Heart left ventricle (tissue), 16 donors: ENCODE results near the gene GRAMD4. TPM values are rescaled to one million over a fixed set of nuclear protein-coding genes. Genes with fewer than 3 reads are reported as not detected.

Experiments used
- ATAC-seq, 4 donors: fragments of 200-7000 bp; cut with Tn5 transposase; one replicate each; pipeline ENCODE4 v1.9.1; 2020 to 2022; ENCODE audit warnings: moderate library complexity in 4 of 4, mild to moderate bottlenecking in 3 of 4, moderate number of reproducible peaks in 1 of 4
- DNase-seq, 5 donors: peaks; one replicate each; pipeline ENCODE4 v3.0.0-alpha.2; 2020
- H3K27ac ChIP-seq, 12 donors: fragments of 200-600 bp; sonication (generic) in 4 of 12; one replicate each; pipeline versions ENCODE4 v1.5.0 to v1.8.0; 2016 to 2022; ENCODE audit warnings: mild to moderate bottlenecking in 2 of 12
- H3K27me3 ChIP-seq, 9 donors: fragments of 200-600 bp; sonication (generic) in 2 of 9; one replicate each; pipeline versions ENCODE4 v1.5.1 to v1.8.0; 2016 to 2022; ENCODE audit warnings: mild to moderate bottlenecking in 3 of 9
- H3K36me3 ChIP-seq, 9 donors: fragments of 200-600 bp; sonication (generic) in 2 of 9; one replicate each; pipeline versions ENCODE4 v1.5.0 to v1.8.0; 2018 to 2022; ENCODE audit warnings: mild to moderate bottlenecking in 2 of 9
- H3K4me1 ChIP-seq, 12 donors: fragments of 200-600 bp; sonication (generic) in 4 of 12; one replicate each; pipeline versions ENCODE4 v1.5.0 to v1.8.0; 2016 to 2022; ENCODE audit warnings: mild to moderate bottlenecking in 3 of 12
- H3K4me3 ChIP-seq, 12 donors: fragments of 200-600 bp; sonication (generic) in 4 of 12; one replicate each; pipeline versions ENCODE4 v1.5.0 to v1.8.0; 2017 to 2022; ENCODE audit warnings: mild to moderate bottlenecking in 9 of 12, moderate library complexity in 4 of 12
- H3K9me3 ChIP-seq, 12 donors: fragments of 200-600 bp; sonication (generic) in 4 of 12; one replicate each; pipeline versions ENCODE4 v1.5.0 to v1.8.0; 2016 to 2022; ENCODE audit warnings: mild to moderate bottlenecking in 1 of 12
- CTCF ChIP-seq, 12 donors: fragments of 200-600 bp; sonication (generic) in 4 of 12; IDR thresholded peaks; one replicate each; pipeline versions ENCODE4 v1.5.0 to v1.8.0; 2018 to 2022; ENCODE audit warnings: antibody characterized with exemption in 12 of 12, mild to moderate bottlenecking in 5 of 12
- POLR2A ChIP-seq, 2 donors: fragments of 450-650 bp; IDR thresholded peaks; one replicate each; pipeline ENCODE4 v1.6.1; 2017; ENCODE audit warnings: antibody characterized with exemption in 2 of 2, mild to moderate bottlenecking in 2 of 2, moderate library complexity in 2 of 2
- WGBS, 4 donors: extraction: QIAGEN DNeasy Blood & Tissue Kit in 2 of 4; methylation state at CpG; one replicate each; pipeline versions ENCODE4 v1.1.5 to v1.1.7; 2013 to 2018; 5-methylcytosine and 5-hydroxymethylcytosine counted together
- intact Hi-C, 10 donors: fragments of 100-400 bp; cut with DNase I; formaldehyde crosslinking; loops; one replicate each; pipeline versions ENCODE4 v1.11.1 to v1.14.2; 2022
- polyA plus RNA-seq, 2 donors: library from polyadenylated mRNA; stranded (reverse); fragments of 200-250 nt; gene quantifications; one replicate each; pipeline ENCODE4 v1.2.3, GENCODE V29; 2013
- total RNA-seq, 9 donors: library from RNA; depleted of rRNA in 2 of 9; stranded (reverse); fragments of >200 nt in 2 of 9; fragmentation: NEBNext Ultra II Directional in 3 of 9; extraction: Animal tissue kit (Norgen Biotek cat#: 25700) in 3 of 9; gene quantifications; one replicate each; pipeline versions ENCODE4 v1.1.0 to v1.2.4, GENCODE V29; 2016 to 2023
- donor health status: ischemic (EF 13 %, LVEDD 7.1; RV severe dilation, severe dysfunction).
- donor health status: healthy with polysubstance abuse.
- donor health status: DM: no; HTN: yes; CAD: no.
- donor health status: DM: no; HTN: no; CAD: no.
- donor health status: ischemic (EF 25% LVEDD 6.9; RV normal size, moderate dysfunction).
- donor health status: ischemic (EF 25% LVEDD 5.7; RV mildly dilated, moderate dysfunction).
- donor health status: healthy.
- donor health status: DM: yes; HTN: yes; CAD: no.
- donor health status: ischemic (EF 35%, LVEDD 5.7; RV mildly dilated, moderate dysfunction).
- donor health status: nonischemic (EF 11% LVEDD 7.7; RV severe dilation, severe dysfunction).
- donor health status: DM: yes; HTN: yes; CAD: no.
- donor health status: PGD.
- donor health status: ischemic (EF 29% LVEDD 5.4; RV normal size, mild dysfunction).
- donor health status: nonischemic (EF 23%, LVEDD 6.1; RV moderate dilation, normal function).

Gene GRAMD4
- total and polyA plus RNA-seq, 11 donors = 22.4 to 122 (median 63.1) TPM

- Histone ChIP-seq H3K4me3 (no peak overlapping the region), H3K36me3 (peaks cover 0 to 78% (median 56%) of the 10 kb centered on the region in 9 donors), H3K27ac (peak overlapping the region; percentile 75 to 93 (median 84)), H3K9me3 (no peaks in the 10 kb centered on the region), H3K27me3 (no peaks in the 10 kb centered on the region), H3K4me1 (peaks cover 11 to 70% (median 54%) of the 10 kb centered on the region in 12 donors)
- intact Hi-C loops = loop anchor here in 8 of 10 donors (2.0 to 5.0 kb wide), 6 partner anchors 34 to 124 kb away; partner anchors contain the start of gene CERK (in 2 of the 8)
- 42 to 50% (median 45%) methylated on average over 26 to 33 of the region's 33 CpGs for WGBS, 4 donors
- ATAC-seq (peak; percentile 54 to 79 (median 60)), DNase-seq (peak; percentile 66 to 83 (median 71))
- TF ChIP-seq POLR2A (IDR thresholded peaks at IDR 0.05) (no peak), CTCF (IDR thresholded peaks at IDR 0.05) (no peak)
Measured at GRCh38 chr22:46686221-46687047, 66.2 kb downstream of the GRAMD4 start.

- H3K4me3 ChIP-seq = no peak overlapping the region
- no peaks in the 10 kb centered on the region for H3K27me3 ChIP-seq
- H3K4me1 ChIP-seq = peaks cover 11 to 67% (median 54%) of the 10 kb centered on the region in 12 donors
- peak in 1 of 4 donors; percentile 0 for ATAC-seq
- H3K36me3 ChIP-seq = peaks cover 0 to 84% (median 62%) of the 10 kb centered on the region in 9 donors
- intact Hi-C loops = loop anchor here in 8 of 10 donors (2.0 to 5.0 kb wide), 6 partner anchors 35 to 125 kb away; partner anchors contain the start of gene CERK (in 2 of the 8)
- TF ChIP-seq CTCF (IDR thresholded peaks at IDR 0.05) (no peak), POLR2A (IDR thresholded peaks at IDR 0.05) (no peak)
- WGBS, 4 donors = 61 to 86% (median 67%) methylated on average over 10 to 15 of the region's 15 CpGs
- DNase-seq = peak in 1 of 5 donors; percentile 50
- H3K9me3 ChIP-seq = no peaks in the 10 kb centered on the region
- peak overlapping the region in 11 of 12 donors; percentile 11 to 93 (median 84) for H3K27ac ChIP-seq
Measured at GRCh38 chr22:46687048-46687444, 66.9 kb downstream of the GRAMD4 start.

- peaks cover 11 to 65% (median 54%) of the 10 kb centered on the region in 12 donors for H3K4me1 ChIP-seq
- DNase-seq = peak in 1 of 5 donors; percentile 32
- H3K9me3 ChIP-seq = no peaks in the 10 kb centered on the region
- WGBS, 4 donors = 80 to 90% (median 84%) methylated on average over 12 to 15 of the region's 15 CpGs
- H3K27ac ChIP-seq = peak overlapping the region in 11 of 12 donors; percentile 11 to 93 (median 84)
- peaks cover 0 to 84% (median 64%) of the 10 kb centered on the region in 9 donors for H3K36me3 ChIP-seq
- ATAC-seq = no peak
- TF ChIP-seq POLR2A (IDR thresholded peaks at IDR 0.05) (no peak), CTCF (IDR thresholded peaks at IDR 0.05) (no peak)
- no peak overlapping the region for H3K4me3 ChIP-seq
- H3K27me3 ChIP-seq = no peaks in the 10 kb centered on the region
- intact Hi-C loops = loop anchor here in 8 of 10 donors (2.0 to 5.0 kb wide), 6 partner anchors 35 to 125 kb away; partner anchors contain the start of gene CERK (in 2 of the 8)
Measured at GRCh38 chr22:46687460-46687859, 67.3 kb downstream of the GRAMD4 start.

GRCh38 chr22:46688949-46689348 is 68.8 kb downstream of the GRAMD4 start:
- WGBS, 4 donors = 42 to 71% (median 65%) methylated on average over 10 to 11 of the region's 11 CpGs
- H3K27me3 ChIP-seq = no peaks in the 10 kb centered on the region
- TF ChIP-seq POLR2A (IDR thresholded peaks at IDR 0.05) = no peak
- TF ChIP-seq CTCF (IDR thresholded peaks at IDR 0.05) = no peak
- H3K9me3 ChIP-seq = no peaks in the 10 kb centered on the region
- H3K4me1 ChIP-seq = peaks cover 11 to 59% (median 50%) of the 10 kb centered on the region in 12 donors
- no peak overlapping the region for H3K4me3 ChIP-seq
- peak; percentile 24 to 79 (median 49) for ATAC-seq
- peaks cover 0 to 97% (median 74%) of the 10 kb centered on the region in 9 donors for H3K36me3 ChIP-seq
- intact Hi-C loops = loop anchor here in 8 of 10 donors (5.0 kb wide), 5 partner anchors 37 to 127 kb away; partner anchors contain the start of gene CERK (in 2 of the 8)
- H3K27ac ChIP-seq = peak overlapping the region in 11 of 12 donors; percentile 57 to 88 (median 82)
- DNase-seq = peak; percentile 74 to 85 (median 80)
